IPS-18c (cell line): Measurements from ENCODE around the gene PIH1D2.
"Not testable (repeated sequence)": the region's sequence is repeated elsewhere in the genome, so short reads cannot be mapped to it uniquely, and the experiment has no call there.

Experiments used
- H3K4me3 ChIP-seq: 2 replicates; pipeline ENCODE4 v1.7.0; 2013; ENCODE audit warnings: low read depth, mild to moderate bottlenecking, low read length, moderate library complexity; ENCODE audit not compliant: insufficient read depth
- H3K9me3 ChIP-seq: one replicate; pipeline ENCODE4 v1.6.1; 2013; ENCODE audit warnings: mild to moderate bottlenecking, low read length, moderate library complexity; ENCODE audit not compliant: control insufficient read depth, insufficient read depth

Gene PIH1D2

GRCh38 chr11:112073941-112074811, at the start of gene PIH1D2, which contains the start of gene NKAPD1:
TSS of gene PIH1D2 (minus strand) at chr11:112074017. CDS start at chr11:112073174, 843 bp downstream.
TSS of gene NKAPD1 (plus strand) at chr11:112074299. CDS start at chr11:112075575, 1,276 bp downstream.
- peak within 1 kb of the TSS; percentile 98 for H3K4me3 ChIP-seq

GRCh38 chr11:112123129-112123528, 49.3 kb upstream of the PIH1D2 start:
- Histone ChIP-seq H3K4me3 (no peak overlapping the region), H3K9me3 (peaks cover 2% of the 10 kb centered on the region)

More at GRCh38 chr11:112073941-112074811, at the start of gene PIH1D2, which contains the start of gene NKAPD1:
- peaks cover 2% of the 10 kb centered on the region for H3K9me3 ChIP-seq

- Histone ChIP-seq H3K4me3 (no peak overlapping the region), H3K9me3 (peaks cover 2% of the 10 kb centered on the region)
Measured at GRCh38 chr11:112121981-112122615, 48.3 kb upstream of the PIH1D2 start.

- Histone ChIP-seq H3K9me3 (peaks cover 1% of the 10 kb centered on the region), H3K4me3 (no peak overlapping the region)
Measured at GRCh38 chr11:112118176-112118575, 44.4 kb upstream of the PIH1D2 start.

- H3K4me3 ChIP-seq = no peak overlapping the region
Measured at GRCh38 chr11:112115386-112115785, 41.6 kb upstream of the PIH1D2 start.

GRCh38 chr11:112114460-112114859, 40.6 kb upstream of the PIH1D2 start:
- Histone ChIP-seq H3K4me3 (no peak overlapping the region), H3K9me3 (no peaks in the 10 kb centered on the region)

More at GRCh38 chr11:112115386-112115785, 41.6 kb upstream of the PIH1D2 start:
- no peaks in the 10 kb centered on the region for H3K9me3 ChIP-seq

GRCh38 chr11:112113539-112114457, 40.0 kb upstream of the PIH1D2 start:
- H3K4me3 ChIP-seq = no peak overlapping the region
- H3K9me3 ChIP-seq = no peaks in the 10 kb centered on the region

- H3K9me3 ChIP-seq = no peaks in the 10 kb centered on the region
- no peak overlapping the region for H3K4me3 ChIP-seq
Measured at GRCh38 chr11:112106070-112106469, 32.3 kb upstream of the PIH1D2 start.

- Histone ChIP-seq H3K9me3 (no peaks in the 10 kb centered on the region), H3K4me3 (no peak overlapping the region)
Measured at GRCh38 chr11:112103446-112103845, 29.6 kb upstream of the PIH1D2 start.

GRCh38 chr11:112100462-112100861, 26.6 kb upstream of the PIH1D2 start:
- H3K9me3 ChIP-seq = no peaks in the 10 kb centered on the region
- H3K4me3 ChIP-seq = no peak overlapping the region

GRCh38 chr11:112097734-112098528, 24.1 kb upstream of the PIH1D2 start:
- Histone ChIP-seq H3K4me3 (no peak overlapping the region), H3K9me3 (no peaks in the 10 kb centered on the region)

GRCh38 chr11:112096194-112096593, 22.4 kb upstream of the PIH1D2 start:
- no peaks in the 10 kb centered on the region for H3K9me3 ChIP-seq

GRCh38 chr11:112095302-112095701, 21.5 kb upstream of the PIH1D2 start:
- not testable (repeated sequence) for H3K9me3 ChIP-seq, H3K4me3 ChIP-seq

More at GRCh38 chr11:112096194-112096593, 22.4 kb upstream of the PIH1D2 start:
- no peak overlapping the region for H3K4me3 ChIP-seq

- Histone ChIP-seq H3K9me3 (no peaks in the 10 kb centered on the region), H3K4me3 (peak overlapping the region; percentile 98)
Measured at GRCh38 chr11:112087212-112087611, 13.4 kb upstream of the PIH1D2 start.

GRCh38 chr11:112086422-112087191, 12.8 kb upstream of the PIH1D2 start, which contains the start of the genes SDHD and TIMM8B:
TSS of gene SDHD (plus strand) at chr11:112086873. CDS start at chr11:112086908, 35 bp downstream.
TSS of gene TIMM8B (minus strand) at chr11:112086756. CDS start at chr11:112086723, 33 bp downstream.
- Histone ChIP-seq H3K4me3 (peak within 1 kb of the TSS; percentile 98), H3K9me3 (no peaks in the 10 kb centered on the region)
